Glutamatergic neuron (in vitro differentiated cells): ENCODE measurements around the gene MRPS6. TPM values are rescaled to one million over a fixed set of nuclear protein-coding genes. Genes with fewer than 3 reads are reported as not detected.

ENCODE experiments used
- DNase-seq: peaks from one replicate; pipeline ENCODE4 v3.0.0; 2022
- H3K27ac Mint-ChIP-seq: one replicate; pipeline ENCODE4 v1.8.0; 2020; ENCODE audit warnings: mild to moderate bottlenecking, mixed read lengths, inconsistent platforms; ENCODE audit not compliant: unreplicated experiment
- H3K27me3 Mint-ChIP-seq: one replicate; pipeline ENCODE4 v1.8.0; 2020; ENCODE audit warnings: mild to moderate bottlenecking, moderate library complexity, mixed read lengths, inconsistent platforms; ENCODE audit not compliant: unreplicated experiment
- H3K36me3 Mint-ChIP-seq: one replicate; pipeline ENCODE4 v1.8.0; 2020; ENCODE audit warnings: mild to moderate bottlenecking, mixed read lengths, inconsistent platforms; ENCODE audit not compliant: unreplicated experiment
- H3K4me1 Mint-ChIP-seq: one replicate; pipeline ENCODE4 v1.8.0; 2020; ENCODE audit warnings: mild to moderate bottlenecking, low read depth, mixed read lengths, inconsistent platforms; ENCODE audit not compliant: unreplicated experiment
- H3K4me3 Mint-ChIP-seq: one replicate; pipeline ENCODE4 v1.8.0; 2020; ENCODE audit warnings: mild to moderate bottlenecking, mixed read lengths, inconsistent platforms; ENCODE audit not compliant: unreplicated experiment
- H3K9me3 Mint-ChIP-seq: one replicate; pipeline ENCODE4 v1.8.0; 2020; ENCODE audit warnings: mild to moderate bottlenecking, moderate library complexity, mixed read lengths, inconsistent platforms; ENCODE audit not compliant: unreplicated experiment
- CTCF ChIP-seq: fragments of 200-600 bp; sonication (generic); IDR thresholded peaks from one replicate; pipeline ENCODE4 v1.5.0; 2021; ENCODE audit not compliant: partially characterized antibody, unreplicated experiment
- total RNA-seq: library from RNA; stranded (reverse); fragmentation: NEBNext Ultra II Directional; extraction: Animal tissue kit (Norgen Biotek cat#: 25700); gene quantifications from one replicate; pipeline ENCODE4 v1.2.1, GENCODE V29; 2021; ENCODE audit not compliant: unreplicated experiment

Gene MRPS6
- total RNA-seq, 1 donor from 2014 or later: 31.6 TPM

GRCh38 chr21:34112316-34113033, 39.1 kb downstream of the MRPS6 start:
- no peak overlapping the region for H3K4me3 Mint-ChIP-seq
- no peak for DNase-seq
- TF ChIP-seq CTCF: no peak
- no peaks in the 10 kb centered on the region for H3K9me3 Mint-ChIP-seq
- no peaks in the 10 kb centered on the region for H3K36me3 Mint-ChIP-seq
- no peak overlapping the region for H3K27ac Mint-ChIP-seq
- no peaks in the 10 kb centered on the region for H3K27me3 Mint-ChIP-seq
- H3K4me1 Mint-ChIP-seq: no peaks in the 10 kb centered on the region

- DNase-seq: no peak
- Mint-ChIP-seq H3K9me3 (no peaks in the 10 kb centered on the region), H3K27ac (no peak overlapping the region), H3K27me3 (no peaks in the 10 kb centered on the region), H3K36me3 (no peaks in the 10 kb centered on the region), H3K4me3 (no peak overlapping the region), H3K4me1 (no peaks in the 10 kb centered on the region)
- no peak for TF ChIP-seq CTCF
Observed at GRCh38 chr21:34113842-34114241, 40.5 kb downstream of the MRPS6 start.

- H3K4me1 Mint-ChIP-seq: peaks cover 3% of the 10 kb centered on the region
- no peak overlapping the region for H3K27ac Mint-ChIP-seq
- H3K36me3 Mint-ChIP-seq: no peaks in the 10 kb centered on the region
- H3K9me3 Mint-ChIP-seq: no peaks in the 10 kb centered on the region
- no peak for TF ChIP-seq CTCF
- no peaks in the 10 kb centered on the region for H3K27me3 Mint-ChIP-seq
- DNase-seq: no peak
- no peak overlapping the region for H3K4me3 Mint-ChIP-seq
Observed at GRCh38 chr21:34115160-34115559, 41.8 kb downstream of the MRPS6 start.

GRCh38 chr21:34116569-34116968, 43.2 kb downstream of the MRPS6 start:
- Mint-ChIP-seq H3K27me3 (no peaks in the 10 kb centered on the region), H3K27ac (no peak overlapping the region), H3K4me3 (no peak overlapping the region), H3K4me1 (peaks cover 3% of the 10 kb centered on the region), H3K36me3 (no peaks in the 10 kb centered on the region), H3K9me3 (no peaks in the 10 kb centered on the region)
- DNase-seq: no peak
- no peak for TF ChIP-seq CTCF

- Mint-ChIP-seq H3K27ac (no peak overlapping the region), H3K4me3 (no peak overlapping the region), H3K36me3 (no peaks in the 10 kb centered on the region), H3K27me3 (no peaks in the 10 kb centered on the region), H3K9me3 (no peaks in the 10 kb centered on the region), H3K4me1 (peaks cover 3% of the 10 kb centered on the region)
- no peak for TF ChIP-seq CTCF
- no peak for DNase-seq
Observed at GRCh38 chr21:34120867-34121266, 47.5 kb downstream of the MRPS6 start.
